HepG2 (cell line): ENCODE data around the gene CREB1. TPM values are rescaled to one million over a fixed set of nuclear protein-coding genes. Genes with fewer than 3 reads are reported as not detected.

Experiments
- MAF1 ChIP-seq: sonication (generic); formaldehyde crosslinking; IDR thresholded peaks from 2 replicates; pipeline ENCODE4 v1.5.0; 2020; ENCODE audit warnings: missing genetic modification reagents, borderline replicate concordance
- MLXIP ChIP-seq: sonication (generic); formaldehyde crosslinking; IDR thresholded peaks from 2 replicates; pipeline ENCODE4 v1.9.0; 2021; ENCODE audit warnings: missing genetic modification reagents, borderline replicate concordance
- ZNF44 ChIP-seq: sonication (generic); formaldehyde crosslinking; IDR thresholded peaks from 2 replicates; pipeline ENCODE4 v1.5.1; 2020; ENCODE audit warnings: mild to moderate bottlenecking, missing genetic modification reagents
- ZNF543 ChIP-seq: sonication (generic); formaldehyde crosslinking; IDR thresholded peaks from 2 replicates; pipeline ENCODE4 v1.4.0; 2020; ENCODE audit warnings: mild to moderate bottlenecking, missing genetic modification reagents
- polyA plus RNA-seq, 8 experiments: library from polyadenylated mRNA; depleted of rRNA in 3 of 8; stranded (reverse) in 7 of 8; unstranded in 1 of 8; fragments of >200 nt; fragmentation: Illumina TruSeq in 4 of 8; extraction: Trizol in 4 of 8; gene quantifications; 2 replicates each; pipeline versions ENCODE4 v1.2.1 to v1.2.3, GENCODE V29; 2011 to 2016; ENCODE audit warnings: low read depth in 4 of 8, missing spikeins in 1 of 8, mixed read lengths in 1 of 8; ENCODE audit not compliant: insufficient read depth in 1 of 8
- total RNA-seq, 5 experiments: library from RNA; depleted of rRNA; stranded (reverse); fragments of >200 nt; fragmentation: Illumina TruSeq; extraction: Trizol; gene quantifications; 2 replicates each; pipeline ENCODE4 v1.2.3, GENCODE V29; 2016; ENCODE audit warnings: low read depth in 1 of 5
- TF ChIP-seq, protein P1 (sequence below): sonication (generic); formaldehyde crosslinking; IDR thresholded peaks from 2 replicates; pipeline ENCODE4 v1.4.0; 2020; ENCODE audit warnings: mild to moderate bottlenecking, low read depth, missing genetic modification reagents
- TF ChIP-seq, protein P2 (sequence below): sonication (generic); formaldehyde crosslinking; IDR thresholded peaks from 2 replicates; pipeline ENCODE4 v1.9.0; 2021; ENCODE audit warnings: missing genetic modification reagents, borderline replicate concordance
- TF ChIP-seq, protein P3 (sequence below): sonication (generic); formaldehyde crosslinking; IDR thresholded peaks from 2 replicates; pipeline ENCODE4 v1.4.0; 2020; ENCODE audit warnings: mild to moderate bottlenecking, missing genetic modification reagents
- TF ChIP-seq, protein P4 (sequence below), 2 experiments: fragments of 450-650 bp in 1 of 2; sonication (generic) in 1 of 2; formaldehyde crosslinking; IDR thresholded peaks; 2 replicates each; pipeline versions ENCODE4 v1.5.0 to v1.8.0; 2020 to 2022; ENCODE audit warnings: mild to moderate bottlenecking in 1 of 2, missing genetic modification reagents in 1 of 2
- TF ChIP-seq, protein P5 (sequence below): IDR thresholded peaks from 2 replicates; pipeline ENCODE4 v1.6.1; 2018; ENCODE audit warnings: missing genetic modification reagents

Gene CREB1
- total and polyA plus RNA-seq, 2 of the 13 experiments (the other 11 are each of a cell fraction or from before 2014, with no cell fraction given): 51.8 to 51.9 TPM

DNA sequence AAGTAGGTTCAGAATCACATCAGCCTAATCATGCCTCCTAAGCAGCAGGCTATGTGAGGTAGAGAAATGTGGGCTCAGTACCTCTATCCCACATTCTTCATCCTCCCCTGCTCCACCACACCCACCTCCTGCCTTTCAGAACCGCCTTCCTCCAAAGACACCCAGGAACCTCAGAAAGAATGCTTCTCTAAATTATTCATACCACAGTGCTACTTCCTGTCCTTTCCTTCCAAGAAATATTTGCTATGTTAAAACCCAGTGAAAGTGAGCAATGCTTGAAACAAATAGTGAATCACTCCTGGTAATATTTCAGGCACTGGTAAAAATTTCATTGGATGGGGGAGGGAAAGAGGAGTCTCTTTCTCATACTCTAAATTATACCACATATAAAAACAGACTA lies 24.0 kb upstream of the CREB1 start (continued):
- TF ChIP-seq MLXIP (CRISPR knock-in tag) (no peak), ZNF543 (CRISPR knock-in tag) (no peak), MAF1 (CRISPR knock-in tag) (no peak), ZNF44 (CRISPR knock-in tag) (no peak)
- TF ChIP-seq, protein P1, sequence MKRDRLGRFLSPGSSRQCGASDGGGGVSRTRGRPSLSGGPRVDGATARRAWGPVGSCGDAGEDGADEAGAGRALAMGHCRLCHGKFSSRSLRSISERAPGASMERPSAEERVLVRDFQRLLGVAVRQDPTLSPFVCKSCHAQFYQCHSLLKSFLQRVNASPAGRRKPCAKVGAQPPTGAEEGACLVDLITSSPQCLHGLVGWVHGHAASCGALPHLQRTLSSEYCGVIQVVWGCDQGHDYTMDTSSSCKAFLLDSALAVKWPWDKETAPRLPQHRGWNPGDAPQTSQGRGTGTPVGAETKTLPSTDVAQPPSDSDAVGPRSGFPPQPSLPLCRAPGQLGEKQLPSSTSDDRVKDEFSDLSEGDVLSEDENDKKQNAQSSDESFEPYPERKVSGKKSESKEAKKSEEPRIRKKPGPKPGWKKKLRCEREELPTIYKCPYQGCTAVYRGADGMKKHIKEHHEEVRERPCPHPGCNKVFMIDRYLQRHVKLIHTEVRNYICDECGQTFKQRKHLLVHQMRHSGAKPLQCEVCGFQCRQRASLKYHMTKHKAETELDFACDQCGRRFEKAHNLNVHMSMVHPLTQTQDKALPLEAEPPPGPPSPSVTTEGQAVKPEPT: no peak
- TF ChIP-seq, protein P2, sequence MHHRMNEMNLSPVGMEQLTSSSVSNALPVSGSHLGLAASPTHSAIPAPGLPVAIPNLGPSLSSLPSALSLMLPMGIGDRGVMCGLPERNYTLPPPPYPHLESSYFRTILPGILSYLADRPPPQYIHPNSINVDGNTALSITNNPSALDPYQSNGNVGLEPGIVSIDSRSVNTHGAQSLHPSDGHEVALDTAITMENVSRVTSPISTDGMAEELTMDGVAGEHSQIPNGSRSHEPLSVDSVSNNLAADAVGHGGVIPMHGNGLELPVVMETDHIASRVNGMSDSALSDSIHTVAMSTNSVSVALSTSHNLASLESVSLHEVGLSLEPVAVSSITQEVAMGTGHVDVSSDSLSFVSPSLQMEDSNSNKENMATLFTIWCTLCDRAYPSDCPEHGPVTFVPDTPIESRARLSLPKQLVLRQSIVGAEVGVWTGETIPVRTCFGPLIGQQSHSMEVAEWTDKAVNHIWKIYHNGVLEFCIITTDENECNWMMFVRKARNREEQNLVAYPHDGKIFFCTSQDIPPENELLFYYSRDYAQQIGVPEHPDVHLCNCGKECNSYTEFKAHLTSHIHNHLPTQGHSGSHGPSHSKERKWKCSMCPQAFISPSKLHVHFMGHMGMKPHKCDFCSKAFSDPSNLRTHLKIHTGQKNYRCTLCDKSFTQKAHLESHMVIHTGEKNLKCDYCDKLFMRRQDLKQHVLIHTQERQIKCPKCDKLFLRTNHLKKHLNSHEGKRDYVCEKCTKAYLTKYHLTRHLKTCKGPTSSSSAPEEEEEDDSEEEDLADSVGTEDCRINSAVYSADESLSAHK (CRISPR knock-in tag): no peak
- TF ChIP-seq, protein P3, sequence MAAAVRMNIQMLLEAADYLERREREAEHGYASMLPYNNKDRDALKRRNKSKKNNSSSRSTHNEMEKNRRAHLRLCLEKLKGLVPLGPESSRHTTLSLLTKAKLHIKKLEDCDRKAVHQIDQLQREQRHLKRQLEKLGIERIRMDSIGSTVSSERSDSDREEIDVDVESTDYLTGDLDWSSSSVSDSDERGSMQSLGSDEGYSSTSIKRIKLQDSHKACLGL (CRISPR knock-in tag): no peak
- TF ChIP-seq, protein P4, sequence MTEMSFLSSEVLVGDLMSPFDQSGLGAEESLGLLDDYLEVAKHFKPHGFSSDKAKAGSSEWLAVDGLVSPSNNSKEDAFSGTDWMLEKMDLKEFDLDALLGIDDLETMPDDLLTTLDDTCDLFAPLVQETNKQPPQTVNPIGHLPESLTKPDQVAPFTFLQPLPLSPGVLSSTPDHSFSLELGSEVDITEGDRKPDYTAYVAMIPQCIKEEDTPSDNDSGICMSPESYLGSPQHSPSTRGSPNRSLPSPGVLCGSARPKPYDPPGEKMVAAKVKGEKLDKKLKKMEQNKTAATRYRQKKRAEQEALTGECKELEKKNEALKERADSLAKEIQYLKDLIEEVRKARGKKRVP (CRISPR knock-in tag; IDR thresholded peaks at IDR 0.05): no peak
- TF ChIP-seq, protein P5, sequence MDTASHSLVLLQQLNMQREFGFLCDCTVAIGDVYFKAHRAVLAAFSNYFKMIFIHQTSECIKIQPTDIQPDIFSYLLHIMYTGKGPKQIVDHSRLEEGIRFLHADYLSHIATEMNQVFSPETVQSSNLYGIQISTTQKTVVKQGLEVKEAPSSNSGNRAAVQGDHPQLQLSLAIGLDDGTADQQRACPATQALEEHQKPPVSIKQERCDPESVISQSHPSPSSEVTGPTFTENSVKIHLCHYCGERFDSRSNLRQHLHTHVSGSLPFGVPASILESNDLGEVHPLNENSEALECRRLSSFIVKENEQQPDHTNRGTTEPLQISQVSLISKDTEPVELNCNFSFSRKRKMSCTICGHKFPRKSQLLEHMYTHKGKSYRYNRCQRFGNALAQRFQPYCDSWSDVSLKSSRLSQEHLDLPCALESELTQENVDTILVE (CRISPR knock-in tag): no peak
